ENCODE results near the gene C16orf92.

Gene C16orf92

DNA sequence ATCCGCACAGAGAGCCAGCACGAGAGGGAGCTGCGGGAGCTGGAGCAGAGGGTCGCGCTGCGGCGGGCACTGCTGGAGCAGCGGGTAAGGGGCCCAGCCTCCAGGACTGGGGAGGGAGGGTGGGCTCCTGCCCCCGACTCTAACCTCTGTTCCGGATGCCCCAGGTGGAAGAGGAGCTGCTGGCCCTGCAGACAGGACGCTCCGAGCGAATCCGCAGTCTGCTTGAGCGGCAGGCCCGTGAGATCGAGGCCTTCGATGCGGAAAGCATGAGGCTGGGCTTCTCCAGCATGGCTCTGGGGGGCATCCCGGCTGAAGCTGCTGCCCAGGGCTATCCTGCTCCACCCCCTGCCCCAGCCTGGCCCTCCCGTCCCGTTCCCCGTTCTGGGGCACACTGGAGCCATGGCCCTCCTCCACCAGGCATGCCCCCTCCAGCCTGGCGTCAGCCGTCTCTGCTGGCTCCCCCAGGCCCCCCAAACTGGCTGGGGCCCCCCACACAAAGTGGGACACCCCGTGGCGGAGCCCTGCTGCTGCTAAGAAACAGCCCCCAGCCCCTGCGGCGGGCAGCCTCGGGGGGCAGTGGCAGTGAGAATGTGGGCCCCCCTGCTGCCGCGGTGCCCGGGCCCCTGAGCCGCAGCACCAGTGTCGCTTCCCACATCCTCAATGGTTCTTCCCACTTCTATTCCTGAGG lies 32.0 kb upstream of the C16orf92 start:
- Histone ChIP-seq H3K36me3 (peaks cover 45 to 78% (median 67%) of the 10 kb centered on the region in 3 donors), H3K9me3 (no peaks in the 10 kb centered on the region), H3K4me1 (peaks cover 0 to 16% (median 9%) of the 10 kb centered on the region in 4 donors), H3K4me3 (no peak overlapping the region), H3K27ac (no peak overlapping the region), H3K27me3 (no peaks in the 10 kb centered on the region)
- intact Hi-C loops (cut with DNase I; ENCODE audit: low total_unique reads), result loop anchor here (10.0 kb wide), 1 partner anchor 176 kb away; the partner anchor contains the start of genes PAGR1 and PRRT2
- TF ChIP-seq, protein P1, sequence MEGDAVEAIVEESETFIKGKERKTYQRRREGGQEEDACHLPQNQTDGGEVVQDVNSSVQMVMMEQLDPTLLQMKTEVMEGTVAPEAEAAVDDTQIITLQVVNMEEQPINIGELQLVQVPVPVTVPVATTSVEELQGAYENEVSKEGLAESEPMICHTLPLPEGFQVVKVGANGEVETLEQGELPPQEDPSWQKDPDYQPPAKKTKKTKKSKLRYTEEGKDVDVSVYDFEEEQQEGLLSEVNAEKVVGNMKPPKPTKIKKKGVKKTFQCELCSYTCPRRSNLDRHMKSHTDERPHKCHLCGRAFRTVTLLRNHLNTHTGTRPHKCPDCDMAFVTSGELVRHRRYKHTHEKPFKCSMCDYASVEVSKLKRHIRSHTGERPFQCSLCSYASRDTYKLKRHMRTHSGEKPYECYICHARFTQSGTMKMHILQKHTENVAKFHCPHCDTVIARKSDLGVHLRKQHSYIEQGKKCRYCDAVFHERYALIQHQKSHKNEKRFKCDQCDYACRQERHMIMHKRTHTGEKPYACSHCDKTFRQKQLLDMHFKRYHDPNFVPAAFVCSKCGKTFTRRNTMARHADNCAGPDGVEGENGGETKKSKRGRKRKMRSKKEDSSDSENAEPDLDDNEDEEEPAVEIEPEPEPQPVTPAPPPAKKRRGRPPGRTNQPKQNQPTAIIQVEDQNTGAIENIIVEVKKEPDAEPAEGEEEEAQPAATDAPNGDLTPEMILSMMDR (IDR thresholded peaks at IDR 0.05), result no peak
- DNase-seq, result no peak

DNA sequence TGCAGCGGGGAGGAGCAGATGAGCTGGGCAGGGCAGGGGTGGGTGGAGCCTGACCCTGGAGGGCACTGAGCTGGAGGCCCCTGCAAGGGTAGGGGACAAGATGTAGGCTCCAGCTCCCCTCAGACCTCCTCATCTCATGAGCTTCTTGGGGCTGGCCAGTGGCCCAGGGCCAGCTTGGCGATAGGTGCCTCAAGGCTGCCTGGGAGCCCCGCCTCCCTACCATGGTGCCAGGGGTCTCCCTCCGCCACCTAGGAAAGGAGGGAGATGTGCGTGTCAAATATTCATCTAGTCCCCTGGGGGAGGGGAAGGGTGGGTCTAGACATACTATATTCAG lies 31.5 kb upstream of the C16orf92 start:
- Histone ChIP-seq H3K9me3 (no peaks in the 10 kb centered on the region), H3K4me3 (no peak overlapping the region), H3K4me1 (peaks cover 0 to 17% (median 11%) of the 10 kb centered on the region in 4 donors), H3K27ac (no peak overlapping the region), H3K27me3 (no peaks in the 10 kb centered on the region), H3K36me3 (peaks cover 40 to 73% (median 62%) of the 10 kb centered on the region in 3 donors)
- DNase-seq, result no peak
- TF ChIP-seq, protein P1 (IDR thresholded peaks at IDR 0.05), result no peak
- intact Hi-C loops (cut with DNase I; ENCODE audit: low total_unique reads), result loop anchor here (10.0 kb wide), 1 partner anchor 177 kb away; the partner anchor contains the start of genes PAGR1 and PRRT2

DNA sequence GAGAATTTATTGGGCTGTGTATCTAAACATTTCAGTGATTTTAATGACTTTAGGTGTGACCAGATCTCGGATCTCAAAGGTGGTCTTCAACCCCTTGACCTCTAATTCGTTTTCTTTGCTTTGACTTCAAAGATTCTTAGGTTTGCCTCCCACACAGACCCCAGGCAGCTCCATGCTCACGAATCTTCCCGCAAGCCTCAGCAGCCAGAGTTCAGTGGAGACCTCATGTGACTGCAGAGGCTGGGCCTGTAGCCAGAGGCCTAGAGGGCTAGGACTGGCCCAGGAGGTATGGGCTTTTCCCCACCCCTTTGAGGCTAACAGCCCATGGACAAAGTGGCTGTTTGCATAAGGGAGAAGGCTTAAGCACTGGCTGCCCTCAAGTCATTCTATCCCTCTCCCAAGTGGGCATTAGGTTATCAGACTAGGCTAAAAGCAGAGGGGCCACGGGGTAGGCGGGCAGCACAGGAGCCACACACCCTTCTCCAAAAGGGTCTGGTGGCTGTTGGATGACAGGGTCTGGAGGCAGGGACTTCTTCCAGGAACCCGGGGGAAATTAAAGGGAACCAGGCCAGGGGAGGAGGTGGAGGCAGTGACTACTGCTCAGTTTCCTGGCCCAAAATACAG lies 30.5 kb upstream of the C16orf92 start:
- intact Hi-C loops (cut with DNase I; ENCODE audit: low total_unique reads), result loop anchor here (10.0 kb wide), 1 partner anchor 178 kb away; the partner anchor contains the start of genes PAGR1 and PRRT2
- Histone ChIP-seq H3K4me3 (no peak overlapping the region), H3K27me3 (no peaks in the 10 kb centered on the region), H3K9me3 (no peaks in the 10 kb centered on the region), H3K4me1 (peaks cover 0 to 23% (median 18%) of the 10 kb centered on the region in 4 donors), H3K36me3 (peaks cover 31 to 64% (median 53%) of the 10 kb centered on the region in 3 donors), H3K27ac (no peak overlapping the region)
- TF ChIP-seq, protein P1 (IDR thresholded peaks at IDR 0.05), result no peak
- no peak for DNase-seq

DNA sequence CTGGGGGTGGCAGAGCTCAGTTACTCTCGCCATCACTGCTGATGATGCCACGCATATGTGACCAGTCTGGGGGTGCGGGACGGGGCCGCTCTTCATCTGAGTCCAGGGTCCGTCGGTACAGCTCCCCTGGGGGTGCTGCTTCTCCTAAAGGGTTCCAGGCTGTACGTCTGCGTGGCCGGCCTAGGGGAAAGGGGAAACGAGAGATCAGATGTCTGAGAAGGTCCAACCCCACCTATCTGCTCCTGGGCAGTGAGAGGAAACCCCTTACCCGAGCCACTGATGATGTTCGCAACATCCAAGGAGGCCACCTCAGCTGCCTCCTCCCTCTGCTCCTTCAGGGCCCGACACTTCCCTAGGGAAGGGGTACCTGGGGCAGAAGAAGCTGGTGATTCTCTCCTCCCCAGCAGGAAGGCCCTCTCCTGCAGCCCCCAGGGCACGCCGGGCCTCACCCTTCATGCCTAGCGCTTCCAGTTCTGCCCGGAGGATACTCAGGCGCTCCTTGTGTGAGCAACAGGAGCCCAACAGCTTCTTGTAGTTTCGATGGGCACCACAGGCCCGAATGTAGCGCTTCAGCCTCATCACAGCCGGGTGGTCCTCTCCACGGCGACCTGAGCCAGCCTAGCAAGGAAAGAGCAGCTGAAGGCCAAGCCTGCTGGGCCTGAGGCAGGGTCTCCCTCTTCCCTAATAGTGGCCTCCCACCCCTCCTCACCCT lies 29.7 kb upstream of the C16orf92 start:
- peaks cover 0 to 23% (median 18%) of the 10 kb centered on the region in 4 donors for H3K4me1 ChIP-seq
- no peaks in the 10 kb centered on the region for H3K27me3 ChIP-seq
- no peaks in the 10 kb centered on the region for H3K9me3 ChIP-seq
- no peak for DNase-seq
- peaks cover 22 to 62% (median 44%) of the 10 kb centered on the region in 3 donors for H3K36me3 ChIP-seq
- intact Hi-C loops (cut with DNase I; ENCODE audit: low total_unique reads), result loop anchor here (10.0 kb wide), 1 partner anchor 179 kb away; the partner anchor contains the start of genes PAGR1 and PRRT2
- TF ChIP-seq, protein P1 (IDR thresholded peaks at IDR 0.05), result no peak
- H3K4me3 ChIP-seq, result no peak overlapping the region
- no peak overlapping the region for H3K27ac ChIP-seq

DNA sequence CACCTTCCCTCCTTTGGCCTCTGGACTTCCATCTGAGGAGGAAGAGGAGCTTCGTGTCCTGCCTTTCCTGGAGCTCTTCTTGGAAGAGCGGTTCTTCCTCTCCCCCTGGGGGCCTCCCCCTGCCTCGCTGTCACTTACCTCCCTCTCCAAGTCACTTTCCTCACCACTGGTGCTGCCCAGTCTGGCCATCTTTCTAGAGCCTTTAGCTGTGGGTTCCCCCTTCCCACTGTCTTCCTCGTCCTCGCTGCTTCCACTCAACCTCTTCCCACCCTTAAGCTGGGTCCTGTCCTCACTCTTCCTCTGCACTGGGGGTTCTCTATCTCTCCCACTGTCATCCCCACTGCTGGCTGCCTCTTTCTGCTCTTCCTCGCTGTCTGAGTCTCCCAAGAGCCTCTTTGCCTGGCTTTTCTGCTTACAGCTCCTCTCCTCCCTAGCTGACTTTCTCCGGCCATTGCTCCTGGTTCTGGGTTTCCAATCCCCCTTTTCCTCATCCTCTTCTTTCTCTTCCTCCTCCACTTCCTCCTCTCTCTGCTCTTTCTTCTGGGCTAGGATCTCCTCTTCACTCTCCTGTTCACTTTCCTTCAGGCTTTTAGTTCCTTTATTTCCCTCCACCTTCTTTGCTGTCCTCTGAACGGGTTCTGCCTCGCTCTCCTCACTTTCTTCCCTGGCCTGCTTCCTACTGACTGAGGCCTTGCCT lies 28.9 kb upstream of the C16orf92 start:
- intact Hi-C loops (cut with DNase I; ENCODE audit: low total_unique reads), result loop anchor here (10.0 kb wide), 1 partner anchor 179 kb away; the partner anchor contains the start of genes PAGR1 and PRRT2
- H3K36me3 ChIP-seq, result peaks cover 19 to 55% (median 37%) of the 10 kb centered on the region in 3 donors
- no peaks in the 10 kb centered on the region for H3K9me3 ChIP-seq
- H3K4me1 ChIP-seq, result peaks cover 0 to 23% (median 18%) of the 10 kb centered on the region in 4 donors
- H3K27me3 ChIP-seq, result no peaks in the 10 kb centered on the region
- peak overlapping the region; percentile 66 to 75 for H3K4me3 ChIP-seq
- DNase-seq, result no peak
- peak overlapping the region in 1 of 2 donors; percentile 87 for H3K27ac ChIP-seq
- TF ChIP-seq, protein P1 (IDR thresholded peaks at IDR 0.05), result no peak
